OCI-LY7 (cell line): ENCODE measurements around the gene WFS1.

Experiments
- EZH2phosphoT487 ChIP-seq: fragments of 200-600 bp; sonication (generic); IDR thresholded peaks from 2 replicates; pipeline ENCODE4 v1.6.1; 2018; ENCODE audit warnings: low read depth, borderline replicate concordance, mild to moderate bottlenecking, mixed run types, antibody characterized with exemption, low read length, moderate library complexity, mixed read lengths
- TF ChIP-seq, protein P1 (sequence below): fragments of 200-600 bp; sonication (generic); conservative IDR thresholded peaks from 2 replicates; pipeline ENCODE4 v1.5.1; 2014; ENCODE audit warnings: mild to moderate bottlenecking, antibody characterized with exemption, low read length, moderate library complexity, mixed read lengths

DNA sequence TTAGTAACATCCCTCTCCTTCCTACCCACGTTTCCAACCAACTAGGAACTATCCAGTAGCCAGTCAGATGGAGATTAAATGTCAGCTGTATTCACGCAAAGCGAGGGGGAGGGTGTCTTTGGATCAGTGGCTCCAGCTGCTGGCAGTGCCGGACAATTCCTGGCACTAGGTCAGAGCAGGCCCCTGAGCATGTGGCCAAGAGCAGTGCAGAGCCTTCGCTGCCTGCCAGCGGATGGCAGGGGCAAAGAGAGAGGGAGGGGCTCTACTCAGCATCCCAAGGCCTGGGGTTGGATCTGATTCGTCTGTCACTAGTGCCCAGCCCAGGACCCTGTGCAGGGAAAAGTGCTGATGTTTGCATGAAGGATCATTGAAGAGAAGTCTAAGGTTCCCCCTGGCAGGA lies 40.6 kb upstream of the WFS1 start:
- TF ChIP-seq, protein P1, sequence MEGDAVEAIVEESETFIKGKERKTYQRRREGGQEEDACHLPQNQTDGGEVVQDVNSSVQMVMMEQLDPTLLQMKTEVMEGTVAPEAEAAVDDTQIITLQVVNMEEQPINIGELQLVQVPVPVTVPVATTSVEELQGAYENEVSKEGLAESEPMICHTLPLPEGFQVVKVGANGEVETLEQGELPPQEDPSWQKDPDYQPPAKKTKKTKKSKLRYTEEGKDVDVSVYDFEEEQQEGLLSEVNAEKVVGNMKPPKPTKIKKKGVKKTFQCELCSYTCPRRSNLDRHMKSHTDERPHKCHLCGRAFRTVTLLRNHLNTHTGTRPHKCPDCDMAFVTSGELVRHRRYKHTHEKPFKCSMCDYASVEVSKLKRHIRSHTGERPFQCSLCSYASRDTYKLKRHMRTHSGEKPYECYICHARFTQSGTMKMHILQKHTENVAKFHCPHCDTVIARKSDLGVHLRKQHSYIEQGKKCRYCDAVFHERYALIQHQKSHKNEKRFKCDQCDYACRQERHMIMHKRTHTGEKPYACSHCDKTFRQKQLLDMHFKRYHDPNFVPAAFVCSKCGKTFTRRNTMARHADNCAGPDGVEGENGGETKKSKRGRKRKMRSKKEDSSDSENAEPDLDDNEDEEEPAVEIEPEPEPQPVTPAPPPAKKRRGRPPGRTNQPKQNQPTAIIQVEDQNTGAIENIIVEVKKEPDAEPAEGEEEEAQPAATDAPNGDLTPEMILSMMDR, result no peak
- no peak for TF ChIP-seq EZH2phosphoT487
